ENCODE data around the gene PRDM9. TPM values are rescaled to one million over a fixed set of nuclear protein-coding genes. Genes with fewer than 3 reads are reported as not detected.
"Not testable (repeated sequence)": the region's sequence is repeated elsewhere in the genome, so short reads cannot be mapped to it uniquely, and the experiment has no call there.

PRDM9 gene
- total RNA-seq, result not detected

DNA sequence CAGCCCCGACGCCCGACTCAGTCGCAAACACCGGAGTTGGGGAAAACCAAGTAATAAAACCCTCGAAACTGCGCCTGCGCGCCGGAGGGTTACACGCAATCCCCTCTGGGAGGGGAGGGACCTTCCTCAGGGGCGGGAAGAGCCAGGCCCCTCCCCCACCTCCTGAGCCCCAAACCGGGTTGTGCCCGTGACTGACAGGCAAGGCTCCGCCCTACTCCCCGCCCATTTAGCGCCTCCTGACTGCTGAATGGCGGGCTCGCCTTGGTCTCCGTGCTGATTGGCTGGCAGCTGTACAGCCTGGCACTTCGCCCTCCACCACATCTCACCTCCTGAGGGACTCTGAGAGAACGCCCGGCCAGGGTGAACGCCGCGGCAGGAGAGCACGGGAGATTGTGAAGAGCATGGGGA, at the start of gene PRDM9:
PRDM9 (plus strand) TSS at position 332 of the 408 bp plus-strand sequence. CDS start 1,425 bp downstream, outside the sequence.
- POLR2A ChIA-PET, result no interaction called here
- H3K27me3 Mint-ChIP-seq, result no peaks in the 10 kb centered on the region
- H3K27ac Mint-ChIP-seq, result no peak within 1 kb of the TSS
- DNase-seq, result peak; percentile 30
- H3K4me1 Mint-ChIP-seq, result no peaks in the 10 kb centered on the region
- ATAC-seq (ENCODE audit: low read depth), result peak; percentile 47
- no peak within 1 kb of the TSS for H3K4me3 Mint-ChIP-seq
- peaks cover 5% of the 10 kb centered on the region for H3K9me3 Mint-ChIP-seq
- H3K36me3 Mint-ChIP-seq, result no peaks in the 10 kb centered on the region

DNA sequence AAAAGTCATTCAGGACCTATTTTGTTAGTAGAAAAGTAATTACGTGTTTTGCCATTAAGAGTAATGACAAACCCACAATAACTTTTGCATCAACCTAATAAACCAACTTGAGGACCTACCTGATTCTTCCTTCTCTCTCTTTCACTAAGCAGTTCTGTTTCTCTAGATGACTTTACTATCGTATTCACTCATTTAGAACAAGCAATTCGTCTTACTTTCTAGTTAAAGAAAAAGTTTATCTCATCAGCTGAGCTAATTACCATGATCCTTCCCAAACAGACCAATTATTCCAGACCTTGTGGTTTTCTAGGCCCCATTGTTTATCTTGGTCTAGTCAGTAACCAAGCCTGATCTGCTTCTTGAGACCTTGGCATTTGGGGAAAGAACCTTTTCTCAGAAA, 49.6 kb upstream of the PRDM9 start:
- no peak overlapping the region for H3K4me3 Mint-ChIP-seq
- no peak for DNase-seq
- ATAC-seq (ENCODE audit: low read depth), result no peak
- H3K36me3 Mint-ChIP-seq, result no peaks in the 10 kb centered on the region
- H3K9me3 Mint-ChIP-seq, result no peaks in the 10 kb centered on the region
- H3K27ac Mint-ChIP-seq, result no peak overlapping the region
- POLR2A ChIA-PET, result no interaction called here
- no peaks in the 10 kb centered on the region for H3K4me1 Mint-ChIP-seq
- H3K27me3 Mint-ChIP-seq, result no peaks in the 10 kb centered on the region

DNA sequence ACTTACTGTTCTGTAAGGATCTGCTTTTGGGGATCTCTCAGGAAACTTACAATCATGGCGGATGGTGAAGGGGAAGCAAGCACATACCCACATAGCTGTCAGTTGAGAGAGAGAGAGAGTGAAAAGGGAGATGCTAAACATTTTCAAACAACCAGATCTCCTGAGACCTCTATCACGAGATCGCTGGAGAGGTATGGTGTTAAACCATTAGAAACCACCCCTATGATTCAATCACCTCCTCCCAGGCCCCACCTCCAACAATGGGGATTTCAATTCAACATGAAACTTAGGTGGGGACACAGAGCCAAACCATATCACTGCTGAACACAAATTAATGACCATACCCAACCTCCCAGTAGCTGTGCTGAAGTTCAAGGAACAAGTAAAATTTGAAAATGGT, 48.2 kb upstream of the PRDM9 start:
- no peak for ATAC-seq (ENCODE audit: low read depth)
- H3K36me3 Mint-ChIP-seq, result no peaks in the 10 kb centered on the region
- DNase-seq, result no peak
- peaks cover 2% of the 10 kb centered on the region for H3K9me3 Mint-ChIP-seq
- no peaks in the 10 kb centered on the region for H3K4me1 Mint-ChIP-seq
- POLR2A ChIA-PET, result no interaction called here
- H3K27ac Mint-ChIP-seq, result no peak overlapping the region
- no peaks in the 10 kb centered on the region for H3K27me3 Mint-ChIP-seq
- no peak overlapping the region for H3K4me3 Mint-ChIP-seq

DNA sequence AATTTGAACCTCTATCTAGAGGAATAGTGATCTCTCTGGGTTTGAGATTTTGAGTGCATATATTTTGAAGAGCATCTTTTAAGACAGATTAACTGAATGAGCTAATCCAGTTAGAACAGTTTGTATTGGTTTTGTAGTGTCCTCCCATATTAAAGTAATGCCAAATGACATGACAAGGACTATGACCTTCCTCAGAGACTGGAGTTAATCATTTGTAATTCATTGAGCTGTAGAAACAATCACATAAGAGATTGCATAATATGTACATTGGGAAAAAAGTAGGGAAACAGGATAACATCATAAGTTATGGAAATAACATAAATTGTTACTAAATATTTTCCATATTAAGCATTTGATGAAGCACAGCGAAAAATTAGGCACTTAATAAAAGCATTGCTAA, 45.8 kb upstream of the PRDM9 start:
- Mint-ChIP-seq H3K27me3 (no peaks in the 10 kb centered on the region), H3K4me3 (no peak overlapping the region), H3K4me1 (no peaks in the 10 kb centered on the region), H3K36me3 (no peaks in the 10 kb centered on the region), H3K27ac (no peak overlapping the region), H3K9me3 (peaks cover 4% of the 10 kb centered on the region)
- ATAC-seq (ENCODE audit: low read depth) (no peak), DNase-seq (no peak)
- POLR2A ChIA-PET, result no interaction called here

DNA sequence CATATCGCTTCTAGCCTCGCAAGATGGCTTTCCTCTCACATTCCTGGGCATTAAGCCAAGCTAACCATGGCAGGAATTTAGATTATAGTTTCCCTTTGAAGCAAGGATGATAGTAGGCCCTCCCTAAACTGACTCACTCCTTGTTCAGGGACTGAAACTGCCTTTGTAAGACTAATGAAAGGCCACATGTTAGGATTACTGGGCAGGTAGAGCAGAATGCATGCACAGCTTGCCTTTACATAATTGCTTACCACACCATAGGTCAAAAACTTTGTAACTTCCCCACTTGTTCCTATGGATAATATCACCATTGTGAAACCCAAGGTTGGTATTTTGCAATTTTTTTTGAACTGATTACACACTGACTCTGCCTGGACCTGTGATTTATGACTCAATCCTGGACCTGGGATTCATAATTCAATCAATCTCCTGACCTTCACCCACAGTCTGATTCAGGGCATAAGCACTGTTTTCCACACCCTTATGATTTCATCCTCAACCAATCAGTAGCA, 41.0 kb upstream of the PRDM9 start:
- Mint-ChIP-seq H3K4me1 (no peaks in the 10 kb centered on the region), H3K27ac (no peak overlapping the region)

DNA sequence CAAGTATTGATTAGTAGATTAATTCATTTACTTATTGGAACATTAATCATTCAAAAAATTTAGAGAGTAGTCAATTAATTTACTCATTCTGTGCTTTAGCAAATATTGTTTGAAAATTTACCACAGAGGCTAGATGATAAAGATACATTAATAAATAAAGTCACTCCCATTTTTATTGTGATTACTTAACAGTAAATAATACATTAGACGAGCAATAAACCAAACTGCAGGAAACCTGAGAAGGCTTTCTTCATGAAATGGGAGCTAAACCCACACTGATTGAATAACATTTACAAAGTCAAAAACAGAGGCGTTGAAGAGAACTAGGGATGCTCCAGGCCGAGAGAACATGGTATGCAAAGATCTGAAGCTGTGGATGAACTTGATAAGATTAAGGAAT, 38.8 kb upstream of the PRDM9 start:
- POLR2A ChIA-PET, result no interaction called here
- Mint-ChIP-seq H3K27me3 (no peaks in the 10 kb centered on the region), H3K4me3 (no peak overlapping the region), H3K4me1 (no peaks in the 10 kb centered on the region), H3K9me3 (peaks cover 1% of the 10 kb centered on the region), H3K27ac (no peak overlapping the region), H3K36me3 (no peaks in the 10 kb centered on the region)
- ATAC-seq (ENCODE audit: low read depth) (no peak), DNase-seq (no peak)

More for the DNA sequence above, 41.0 kb upstream of the PRDM9 start:
- H3K36me3 Mint-ChIP-seq, result no peaks in the 10 kb centered on the region
- POLR2A ChIA-PET, result no interaction called here
- no peak overlapping the region for H3K4me3 Mint-ChIP-seq
- DNase-seq (no peak), ATAC-seq (ENCODE audit: low read depth) (no peak)
- no peaks in the 10 kb centered on the region for H3K27me3 Mint-ChIP-seq
- H3K9me3 Mint-ChIP-seq, result peaks cover 4% of the 10 kb centered on the region

DNA sequence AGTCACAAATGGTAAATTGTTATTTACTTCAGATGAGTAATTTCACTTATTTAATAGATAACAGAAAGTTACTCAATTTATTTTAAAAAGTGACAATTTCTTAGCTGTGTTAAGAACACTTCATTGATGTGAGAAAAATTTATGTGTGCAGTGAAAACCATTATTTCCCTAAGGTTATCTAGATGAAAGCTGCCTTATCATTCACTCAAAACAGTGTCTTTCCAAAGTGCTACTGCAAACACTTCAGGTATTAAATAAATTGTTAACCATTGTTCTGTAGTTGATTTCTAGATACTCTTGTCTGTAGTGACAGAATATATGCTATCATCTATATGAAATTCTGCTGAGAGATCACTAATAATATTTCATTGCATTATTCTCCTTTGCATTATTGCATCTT, 33.5 kb upstream of the PRDM9 start:
- POLR2A ChIA-PET, result no interaction called here
- Mint-ChIP-seq H3K36me3 (no peaks in the 10 kb centered on the region), H3K27me3 (no peaks in the 10 kb centered on the region), H3K4me1 (no peaks in the 10 kb centered on the region), H3K27ac (no peak overlapping the region), H3K4me3 (no peak overlapping the region), H3K9me3 (no peaks in the 10 kb centered on the region)
- DNase-seq, result no peak
- no peak for ATAC-seq (ENCODE audit: low read depth)

DNA sequence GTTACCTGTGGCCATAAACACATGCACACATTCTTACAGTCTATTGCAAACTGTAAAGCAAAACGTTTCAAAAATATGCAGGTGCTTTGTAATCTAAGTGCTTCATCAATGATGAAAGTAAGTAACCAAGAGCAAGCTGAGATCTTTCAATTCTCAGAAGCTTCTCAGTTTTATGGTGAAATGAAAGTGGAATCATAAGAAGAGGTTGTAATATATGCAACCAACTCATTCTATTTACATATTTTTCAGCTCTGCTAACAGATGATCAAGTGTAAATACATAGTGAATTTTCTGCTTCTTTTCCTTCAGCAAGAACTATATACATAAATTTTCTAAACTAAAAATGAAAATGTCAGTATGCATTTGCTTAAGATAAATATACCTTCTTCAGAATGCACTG, 33.1 kb upstream of the PRDM9 start:
- Mint-ChIP-seq H3K4me1 (no peaks in the 10 kb centered on the region), H3K4me3 (no peak overlapping the region), H3K36me3 (no peaks in the 10 kb centered on the region), H3K9me3 (peaks cover 1% of the 10 kb centered on the region), H3K27ac (no peak overlapping the region), H3K27me3 (no peaks in the 10 kb centered on the region)
- no peak for DNase-seq
- no peak for ATAC-seq (ENCODE audit: low read depth)
- POLR2A ChIA-PET, result no interaction called here

DNA sequence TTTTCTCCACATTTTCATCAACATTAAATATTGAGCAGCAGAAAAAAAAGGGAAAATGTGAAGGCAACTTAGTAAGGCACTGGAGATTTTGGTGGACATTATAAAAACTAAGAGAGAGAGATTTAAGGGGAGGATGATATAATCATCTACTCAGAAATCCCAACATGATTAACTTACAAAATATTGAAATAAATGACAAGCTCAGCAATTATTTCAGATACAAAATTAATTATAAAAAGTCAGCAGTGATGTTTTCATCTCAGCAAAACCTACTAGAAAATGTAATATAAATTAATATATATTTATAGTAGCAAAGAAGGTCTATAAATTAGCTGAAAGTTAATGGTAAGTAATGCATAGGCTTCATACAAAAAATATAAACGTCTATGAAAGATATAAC, 30.8 kb upstream of the PRDM9 start:
- no peak for ATAC-seq (ENCODE audit: low read depth)
- no peak overlapping the region for H3K27ac Mint-ChIP-seq
- POLR2A ChIA-PET, result no interaction called here
- no peak overlapping the region for H3K4me3 Mint-ChIP-seq
- DNase-seq, result no peak
- no peaks in the 10 kb centered on the region for H3K36me3 Mint-ChIP-seq
- no peaks in the 10 kb centered on the region for H3K27me3 Mint-ChIP-seq
- no peaks in the 10 kb centered on the region for H3K4me1 Mint-ChIP-seq
- peaks cover 3% of the 10 kb centered on the region for H3K9me3 Mint-ChIP-seq

DNA sequence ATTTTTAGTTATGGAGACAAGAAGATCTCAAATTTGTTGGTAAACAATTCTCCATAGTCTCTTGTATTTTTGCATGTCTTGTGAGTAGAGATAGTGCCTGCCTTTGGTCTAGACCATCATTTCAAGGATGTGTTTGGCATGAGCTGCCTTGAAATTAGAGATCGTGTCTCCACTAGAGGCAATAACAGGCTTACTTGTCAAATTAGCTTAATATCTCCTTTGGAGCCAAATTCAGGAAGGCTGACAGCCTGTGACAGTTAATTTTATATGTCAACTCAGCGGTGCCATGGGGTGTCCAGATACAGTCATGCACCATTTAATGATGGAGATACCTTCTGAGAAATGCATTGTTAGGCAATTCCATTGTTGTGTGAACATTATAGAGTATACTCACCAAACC, 24.8 kb upstream of the PRDM9 start:
- Mint-ChIP-seq H3K4me3 (no peak overlapping the region), H3K36me3 (no peaks in the 10 kb centered on the region), H3K4me1 (no peaks in the 10 kb centered on the region), H3K27ac (no peak overlapping the region), H3K9me3 (peaks cover 6% of the 10 kb centered on the region), H3K27me3 (no peaks in the 10 kb centered on the region)
- ATAC-seq (ENCODE audit: low read depth) (no peak), DNase-seq (no peak)
- POLR2A ChIA-PET, result no interaction called here

DNA sequence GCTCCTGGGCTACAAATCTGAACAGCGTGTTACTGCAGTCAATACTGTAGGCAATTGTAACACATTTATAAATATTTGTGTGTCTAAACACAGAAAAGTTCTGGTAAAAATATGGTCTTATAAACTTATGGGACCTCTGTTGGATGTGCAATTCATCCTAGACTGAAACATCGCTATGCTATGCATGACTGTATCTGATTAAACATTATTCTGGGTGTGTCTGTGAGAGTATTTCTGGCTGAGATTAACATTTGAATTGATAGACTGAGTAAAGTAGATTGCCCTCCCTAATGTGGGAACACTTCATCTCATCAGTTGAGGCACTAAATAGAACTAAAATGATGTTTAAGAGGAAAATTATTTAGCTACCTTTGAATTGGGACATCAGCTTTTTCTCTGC, 24.3 kb upstream of the PRDM9 start:
- peaks cover 6% of the 10 kb centered on the region for H3K9me3 Mint-ChIP-seq
- no peaks in the 10 kb centered on the region for H3K4me1 Mint-ChIP-seq
- no peak overlapping the region for H3K27ac Mint-ChIP-seq
- ATAC-seq (ENCODE audit: low read depth) (no peak), DNase-seq (no peak)
- H3K36me3 Mint-ChIP-seq, result no peaks in the 10 kb centered on the region
- POLR2A ChIA-PET, result no interaction called here
- no peak overlapping the region for H3K4me3 Mint-ChIP-seq
- no peaks in the 10 kb centered on the region for H3K27me3 Mint-ChIP-seq

DNA sequence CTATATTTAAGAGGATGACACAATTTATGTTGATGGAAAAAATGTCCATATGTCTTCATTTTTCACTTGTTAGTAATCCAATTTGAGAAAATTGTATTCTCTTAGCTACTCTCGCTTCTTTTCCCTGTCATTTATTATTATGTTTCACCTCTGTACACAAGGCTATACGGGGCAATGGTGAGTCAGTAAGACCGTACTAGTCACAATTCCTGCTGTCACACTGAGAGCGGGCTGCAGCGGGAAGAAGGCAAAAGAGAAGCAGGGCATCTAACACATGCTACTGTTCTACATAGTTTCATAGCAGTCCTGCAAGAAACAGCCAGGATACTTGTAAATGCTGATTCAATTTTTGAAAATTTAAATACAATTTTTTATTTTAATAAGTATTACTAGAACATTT, 23.3 kb upstream of the PRDM9 start:
- Mint-ChIP-seq H3K27ac (no peak overlapping the region), H3K27me3 (no peaks in the 10 kb centered on the region), H3K4me3 (no peak overlapping the region), H3K9me3 (peaks cover 6% of the 10 kb centered on the region), H3K4me1 (no peaks in the 10 kb centered on the region), H3K36me3 (no peaks in the 10 kb centered on the region)
- ATAC-seq (ENCODE audit: low read depth) (no peak), DNase-seq (no peak)
- POLR2A ChIA-PET, result no interaction called here

DNA sequence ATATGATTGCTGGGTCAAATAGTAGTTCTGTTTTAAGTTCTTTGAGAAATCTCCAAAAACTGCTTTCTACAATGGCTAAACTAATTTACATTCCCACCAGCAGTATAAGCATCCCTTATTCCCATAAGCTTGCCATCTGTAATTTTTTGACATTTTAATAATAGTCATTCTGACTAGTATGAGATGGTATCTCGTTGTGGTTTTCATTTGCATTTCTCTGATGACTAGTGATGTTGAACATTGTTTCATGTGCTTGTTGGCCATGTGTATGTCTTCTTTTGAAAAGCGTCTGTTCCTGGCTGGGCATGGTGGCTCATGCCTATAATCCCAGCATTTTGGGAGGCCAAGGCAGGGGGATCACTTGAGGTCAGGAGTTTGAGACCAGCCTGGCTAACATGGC, 21.2 kb upstream of the PRDM9 start:
- H3K27ac Mint-ChIP-seq; H3K36me3 Mint-ChIP-seq; H3K9me3 Mint-ChIP-seq; DNase-seq; H3K4me3 Mint-ChIP-seq; ATAC-seq (ENCODE audit: low read depth); H3K27me3 Mint-ChIP-seq; H3K4me1 Mint-ChIP-seq; POLR2A ChIA-PET: not testable (repeated sequence)

DNA sequence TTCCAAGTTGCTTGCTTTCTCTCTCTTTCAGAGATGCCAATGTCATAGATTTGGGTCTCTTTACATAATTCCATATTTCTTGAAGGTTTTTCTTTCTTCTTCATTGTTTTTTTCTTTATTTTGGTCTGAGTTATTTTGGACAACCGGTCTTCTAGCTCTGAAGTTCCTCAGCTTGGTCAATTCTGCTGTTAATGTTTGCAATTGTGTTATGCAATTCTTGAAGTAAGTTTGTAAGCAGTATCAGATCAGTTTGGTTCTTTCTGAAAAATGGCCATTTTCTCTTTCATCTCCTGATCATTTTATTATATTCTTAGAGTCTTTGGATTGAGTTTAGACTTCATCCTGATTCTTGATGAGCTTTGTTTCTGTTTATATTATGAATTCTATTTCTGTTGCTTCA, 16.4 kb upstream of the PRDM9 start:
- no peaks in the 10 kb centered on the region for H3K27me3 Mint-ChIP-seq
- no peak overlapping the region for H3K4me3 Mint-ChIP-seq
- POLR2A ChIA-PET, result no interaction called here
- no peaks in the 10 kb centered on the region for H3K4me1 Mint-ChIP-seq
- DNase-seq, result no peak
- H3K9me3 Mint-ChIP-seq, result peaks cover 6% of the 10 kb centered on the region
- no peak overlapping the region for H3K27ac Mint-ChIP-seq
- no peaks in the 10 kb centered on the region for H3K36me3 Mint-ChIP-seq
- no peak for ATAC-seq (ENCODE audit: low read depth)

DNA sequence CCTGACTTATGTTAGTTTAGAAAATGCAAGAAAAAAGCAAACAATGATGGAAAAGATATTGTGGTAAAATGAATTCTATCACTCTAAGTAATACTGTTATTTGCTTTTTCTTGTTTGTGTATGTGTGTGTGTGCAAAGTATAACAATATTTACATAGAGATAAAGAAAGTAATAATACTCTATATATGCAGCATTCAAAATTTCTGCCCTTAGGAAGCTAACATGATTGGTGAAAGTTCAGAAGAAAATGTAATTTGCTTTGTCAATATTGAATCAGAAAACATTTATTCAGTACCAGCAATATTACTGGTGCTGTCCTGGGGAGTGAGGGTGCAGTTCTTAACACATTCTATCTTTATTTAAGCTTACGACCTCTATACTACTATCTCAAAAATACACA, 12.9 kb upstream of the PRDM9 start:
- DNase-seq, result no peak
- Mint-ChIP-seq H3K4me1 (no peaks in the 10 kb centered on the region), H3K27ac (no peak overlapping the region), H3K9me3 (peaks cover 5% of the 10 kb centered on the region), H3K36me3 (no peaks in the 10 kb centered on the region), H3K27me3 (no peaks in the 10 kb centered on the region), H3K4me3 (no peak overlapping the region)
- POLR2A ChIA-PET, result no interaction called here
- ATAC-seq (ENCODE audit: low read depth), result no peak
